Epithelial cell of proximal tubule (primary cell): Measurements from ENCODE around the gene FZD1. TPM values are rescaled to one million over a fixed set of nuclear protein-coding genes. Genes with fewer than 3 reads are reported as not detected.

Source experiments
- DNase-seq: peaks from one replicate; pipeline ENCODE4 v3.0.0-alpha.2; 2011; ENCODE audit warnings: low read depth
- H3K4me3 ChIP-seq: 2 replicates; pipeline ENCODE4 v1.5.1; 2011; ENCODE audit warnings: low read depth, mild to moderate bottlenecking, low read length
- total RNA-seq: library from RNA; depleted of rRNA; stranded (reverse); fragments of >200 nt; gene quantifications from 2 replicates; pipeline ENCODE4 v1.2.3, GENCODE V29; 2015
- TF ChIP-seq, protein P1 (sequence below): conservative IDR thresholded peaks from 2 replicates; pipeline ENCODE4 v1.5.1; 2012; ENCODE audit warnings: low read depth, mild to moderate bottlenecking, low read length

FZD1 gene
- total RNA-seq, 1 donor from 2014 or later: 4.7 TPM

DNA sequence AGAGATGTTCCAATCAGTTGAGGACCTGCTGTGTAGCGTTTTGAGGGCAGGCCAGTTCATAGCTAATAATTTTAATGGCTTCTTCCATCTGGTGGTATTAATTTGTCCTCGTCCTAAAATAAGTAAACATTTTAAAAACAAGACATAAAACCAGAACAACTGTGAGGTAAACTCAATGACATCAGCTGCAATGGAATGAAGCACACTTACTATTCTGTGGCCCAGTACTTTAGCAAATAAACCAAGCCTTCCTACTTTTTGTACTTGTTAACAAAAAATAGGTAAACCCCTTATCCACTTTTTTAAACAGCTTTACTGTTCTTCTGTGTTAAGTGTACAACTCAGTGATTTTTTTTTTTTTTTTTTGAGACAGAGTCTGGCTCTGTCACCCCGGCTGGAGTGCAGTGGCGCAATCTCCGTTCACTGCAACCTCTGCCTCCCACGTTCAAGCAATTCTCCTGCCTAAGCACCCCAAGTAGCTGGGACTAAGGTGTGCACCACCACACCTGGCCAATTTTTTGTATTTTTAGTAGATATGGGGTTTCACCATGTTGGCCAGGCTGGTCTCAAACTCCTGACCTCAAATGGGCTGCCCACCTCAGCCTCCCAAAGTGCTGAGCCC, 28.9 kb upstream of the FZD1 start:
- TF ChIP-seq, protein P1, sequence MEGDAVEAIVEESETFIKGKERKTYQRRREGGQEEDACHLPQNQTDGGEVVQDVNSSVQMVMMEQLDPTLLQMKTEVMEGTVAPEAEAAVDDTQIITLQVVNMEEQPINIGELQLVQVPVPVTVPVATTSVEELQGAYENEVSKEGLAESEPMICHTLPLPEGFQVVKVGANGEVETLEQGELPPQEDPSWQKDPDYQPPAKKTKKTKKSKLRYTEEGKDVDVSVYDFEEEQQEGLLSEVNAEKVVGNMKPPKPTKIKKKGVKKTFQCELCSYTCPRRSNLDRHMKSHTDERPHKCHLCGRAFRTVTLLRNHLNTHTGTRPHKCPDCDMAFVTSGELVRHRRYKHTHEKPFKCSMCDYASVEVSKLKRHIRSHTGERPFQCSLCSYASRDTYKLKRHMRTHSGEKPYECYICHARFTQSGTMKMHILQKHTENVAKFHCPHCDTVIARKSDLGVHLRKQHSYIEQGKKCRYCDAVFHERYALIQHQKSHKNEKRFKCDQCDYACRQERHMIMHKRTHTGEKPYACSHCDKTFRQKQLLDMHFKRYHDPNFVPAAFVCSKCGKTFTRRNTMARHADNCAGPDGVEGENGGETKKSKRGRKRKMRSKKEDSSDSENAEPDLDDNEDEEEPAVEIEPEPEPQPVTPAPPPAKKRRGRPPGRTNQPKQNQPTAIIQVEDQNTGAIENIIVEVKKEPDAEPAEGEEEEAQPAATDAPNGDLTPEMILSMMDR: no peak
- no peak overlapping the region for H3K4me3 ChIP-seq
- no peak for DNase-seq

DNA sequence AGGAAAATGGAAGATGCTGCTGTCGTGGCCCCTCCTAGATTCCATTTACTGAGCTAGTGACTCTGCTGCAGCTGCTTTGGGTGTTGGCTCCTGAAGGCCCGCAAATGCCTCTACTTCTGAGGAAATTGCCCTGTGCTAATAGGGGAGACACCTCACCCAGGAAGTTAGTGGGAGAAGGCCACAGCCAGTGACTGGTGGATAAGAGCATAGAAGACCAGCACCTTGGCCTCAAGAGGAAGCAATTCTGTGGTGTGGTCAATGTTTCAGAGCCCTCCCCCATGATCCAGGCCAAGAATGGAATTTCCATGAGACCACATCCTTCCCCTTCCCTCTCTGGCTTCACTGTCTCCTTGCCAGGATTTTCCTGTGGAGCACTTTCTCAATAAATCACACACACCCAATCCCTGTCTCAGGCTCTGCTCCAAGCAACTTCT, 25.0 kb upstream of the FZD1 start:
- no peak overlapping the region for H3K4me3 ChIP-seq
- TF ChIP-seq, protein P1: no peak
- DNase-seq: no peak

DNA sequence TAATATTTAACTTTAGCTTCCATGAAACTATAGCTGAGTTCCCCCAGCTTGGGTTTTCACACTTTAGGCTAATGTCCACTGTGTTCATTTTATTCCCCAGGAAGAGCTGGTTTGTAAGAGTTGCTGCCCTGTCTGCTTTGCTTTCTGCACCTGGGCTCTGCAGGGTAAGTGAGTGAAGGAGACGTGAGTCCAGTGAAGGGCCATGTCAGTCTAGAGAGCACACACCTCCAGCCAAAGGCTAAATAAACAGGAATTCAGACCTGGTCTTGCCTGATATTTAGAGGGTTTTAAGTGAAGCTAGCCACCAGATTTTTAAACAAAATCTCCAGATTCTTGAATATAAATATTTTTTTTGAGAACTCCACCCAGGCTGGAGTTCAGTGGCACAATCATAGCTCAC, 24.5 kb upstream of the FZD1 start:
- TF ChIP-seq, protein P1: no peak
- no peak for DNase-seq
- H3K4me3 ChIP-seq: no peak overlapping the region

DNA sequence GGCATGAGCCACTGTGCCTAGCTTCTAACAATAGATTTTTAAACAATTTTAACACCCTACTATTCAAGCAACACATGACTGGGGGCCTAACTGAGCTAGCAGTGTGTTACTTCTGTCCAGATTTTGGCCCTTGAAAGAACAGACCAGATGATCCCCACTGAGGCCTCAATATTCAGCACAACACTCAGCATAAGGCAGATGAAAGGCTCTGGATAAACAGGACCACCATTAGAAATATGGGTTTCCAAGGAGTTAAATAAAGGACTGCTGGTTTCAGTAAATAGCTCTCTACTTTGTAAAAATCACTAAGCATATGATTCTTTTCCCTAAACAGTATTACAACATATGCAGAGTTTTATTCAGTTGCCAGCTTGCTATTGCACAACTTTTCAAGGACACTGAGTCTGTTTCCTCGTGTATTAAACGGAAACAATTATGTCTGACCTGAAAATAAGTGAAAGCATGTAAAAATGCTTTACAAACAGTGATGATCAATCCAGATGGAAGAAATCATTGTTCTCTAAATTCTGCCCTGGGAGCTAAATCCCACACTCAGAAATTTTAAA, 23.8 kb upstream of the FZD1 start:
- no peak for DNase-seq
- H3K4me3 ChIP-seq: no peak overlapping the region
- TF ChIP-seq, protein P1: no peak

DNA sequence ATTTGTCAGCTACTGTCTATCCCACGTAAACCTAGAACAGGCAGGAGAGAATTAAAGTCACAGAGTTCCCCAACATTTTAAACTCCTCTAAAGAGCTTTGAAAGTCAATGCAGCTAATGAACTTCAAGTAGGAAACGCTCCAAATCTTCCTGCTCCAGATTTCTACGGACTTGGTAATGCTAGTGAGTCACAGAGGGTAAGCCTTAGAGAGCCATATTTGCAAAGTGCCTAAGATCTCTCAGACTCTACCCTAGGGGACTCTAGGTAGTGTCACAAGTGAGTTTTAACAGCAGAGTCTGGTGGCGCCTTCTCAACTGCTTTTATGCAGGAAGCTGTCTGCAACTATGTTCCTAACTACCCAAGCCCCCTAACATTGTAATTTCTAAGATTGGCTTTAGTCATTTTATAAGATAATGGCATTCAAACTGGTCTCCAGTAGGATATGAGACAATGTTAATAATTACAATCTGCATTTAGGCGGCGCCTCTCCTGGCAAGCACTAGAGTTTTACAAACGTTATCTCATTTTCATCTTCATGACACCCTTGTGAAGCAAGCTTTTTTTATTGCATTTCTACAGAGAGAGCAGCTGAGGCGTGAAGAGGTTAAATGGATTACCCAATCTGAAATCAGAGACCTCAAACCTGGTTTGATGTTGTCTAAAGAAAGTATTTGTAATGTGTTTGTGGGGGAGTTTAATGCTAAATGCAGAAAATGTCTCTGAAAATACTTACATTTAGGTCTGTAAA, 22.0 kb upstream of the FZD1 start:
- TF ChIP-seq, protein P1: no peak
- DNase-seq: peak; percentile 63
- no peak overlapping the region for H3K4me3 ChIP-seq

DNA sequence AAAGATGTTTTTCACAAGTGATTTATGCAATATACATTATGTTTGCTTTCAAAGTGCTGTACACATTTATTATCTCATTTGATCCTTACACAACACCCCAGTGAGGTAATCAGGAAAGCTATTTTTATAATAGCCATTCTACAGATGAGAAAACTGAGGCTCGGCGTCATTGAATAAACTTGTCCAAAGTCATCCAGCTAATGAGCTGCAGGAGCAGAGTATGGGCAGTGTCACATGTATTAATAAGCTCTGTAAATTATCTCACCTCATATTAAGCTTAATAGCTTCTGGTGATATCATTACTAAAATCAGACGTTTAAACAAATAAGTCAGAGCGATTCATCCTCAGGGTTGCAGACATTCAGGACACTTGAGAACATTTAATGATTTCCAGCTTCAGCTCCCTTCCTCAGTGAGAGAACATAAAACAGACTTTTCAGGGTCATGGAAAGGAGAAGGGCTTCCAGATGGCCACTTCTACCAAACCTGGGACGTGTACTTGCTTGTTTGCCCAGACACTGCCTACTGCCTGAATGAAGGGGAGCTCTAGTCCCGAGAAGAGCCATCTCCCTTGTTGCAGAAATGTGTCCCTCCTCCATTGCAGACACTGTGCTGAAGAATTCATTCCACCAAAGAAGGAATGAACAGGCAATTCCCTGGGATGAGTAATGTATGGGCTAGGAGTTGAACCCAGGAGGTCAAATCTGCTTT, 20.5 kb upstream of the FZD1 start:
- H3K4me3 ChIP-seq: no peak overlapping the region
- no peak for DNase-seq
- TF ChIP-seq, protein P1: no peak
